Mesenchymal stem cell (in vitro differentiated cells and primary cell): Measurements from ENCODE around the gene EMCN.

Experiments used
- DNase-seq: peaks from one replicate; pipeline ENCODE4 v3.0.0-alpha.2; 2013
- H2AFZ ChIP-seq: one replicate; pipeline ENCODE4 v1.6.1; 2013; ENCODE audit warnings: low read depth, mild to moderate bottlenecking, control low read depth, inconsistent platforms, low read length, moderate library complexity
- H2AK5ac ChIP-seq: 2 replicates; pipeline ENCODE4 v1.6.1; 2013; ENCODE audit warnings: low read length, moderate library complexity, mild to moderate bottlenecking, inconsistent platforms; ENCODE audit not compliant: severe bottlenecking
- H2BK120ac ChIP-seq: one replicate; pipeline ENCODE4 v1.6.1; 2013; ENCODE audit warnings: low read depth, mild to moderate bottlenecking, inconsistent platforms, low read length, moderate library complexity
- H2BK12ac ChIP-seq, 2 experiments: one replicate each; pipeline ENCODE4 v1.6.1; 2013; ENCODE audit warnings: inconsistent platforms in 2 of 2, low read length in 2 of 2, mild to moderate bottlenecking in 2 of 2, moderate library complexity in 2 of 2, control low read depth in 1 of 2
- H2BK15ac ChIP-seq: one replicate; pipeline ENCODE4 v1.6.1; 2013; ENCODE audit warnings: mild to moderate bottlenecking, low read depth, inconsistent platforms; ENCODE audit not compliant: poor library complexity, severe bottlenecking
- H2BK5ac ChIP-seq: 2 replicates; pipeline ENCODE4 v1.6.1; 2013; ENCODE audit warnings: low read depth, mild to moderate bottlenecking, low read length, control low read depth, inconsistent platforms; ENCODE audit not compliant: poor library complexity, severe bottlenecking
- H3K14ac ChIP-seq, 2 experiments: one replicate each; pipeline ENCODE4 v1.6.1; 2013; ENCODE audit warnings: inconsistent platforms in 2 of 2, low read length in 2 of 2, control low read depth in 1 of 2, mild to moderate bottlenecking in 1 of 2, moderate library complexity in 1 of 2
- H3K18ac ChIP-seq, 2 experiments: one replicate each; pipeline ENCODE4 v1.6.1; 2013; ENCODE audit warnings: inconsistent platforms in 2 of 2, low read length in 2 of 2, control low read depth in 1 of 2, low read depth in 1 of 2, mild to moderate bottlenecking in 1 of 2
- H3K23ac ChIP-seq, 2 experiments: one replicate each; pipeline ENCODE4 v1.6.1; 2013; ENCODE audit warnings: inconsistent platforms in 2 of 2, low read length in 2 of 2, mild to moderate bottlenecking in 2 of 2, moderate library complexity in 2 of 2, control low read depth in 1 of 2
- H3K27ac ChIP-seq: 2 replicates; pipeline ENCODE4 v1.5.1; 2013; ENCODE audit warnings: mild to moderate bottlenecking, moderate library complexity, low read length, control low read depth, inconsistent platforms; ENCODE audit not compliant: poor library complexity, severe bottlenecking
- H3K27me3 ChIP-seq, 2 experiments: 2 replicates each; pipeline versions ENCODE4 v1.6.1 to v1.7.0; 2013; ENCODE audit warnings: low read length in 2 of 2, mild to moderate bottlenecking in 2 of 2, moderate library complexity in 2 of 2, control low read depth in 1 of 2, inconsistent platforms in 1 of 2; ENCODE audit not compliant: control insufficient read depth in 1 of 2, insufficient read depth in 1 of 2
- H3K36me3 ChIP-seq, 2 experiments: 2 replicates each; pipeline versions ENCODE4 v1.6.1 to v1.7.0; 2013; ENCODE audit warnings: low read length in 2 of 2, control low read depth in 1 of 2, inconsistent platforms in 1 of 2, low read depth in 1 of 2, mild to moderate bottlenecking in 1 of 2; ENCODE audit not compliant: insufficient read depth in 2 of 2, control insufficient read depth in 1 of 2
- H3K4ac ChIP-seq, 2 experiments: one replicate each; pipeline ENCODE4 v1.6.1; 2013; ENCODE audit warnings: inconsistent platforms in 2 of 2, low read length in 2 of 2, mild to moderate bottlenecking in 2 of 2, moderate library complexity in 2 of 2, control low read depth in 1 of 2, low read depth in 1 of 2
- H3K4me1 ChIP-seq: 2 replicates; pipeline ENCODE4 v1.6.1; 2013; ENCODE audit warnings: low read depth, low read length, control low read depth; ENCODE audit not compliant: control insufficient read depth, insufficient read depth
- H3K4me2 ChIP-seq: 2 replicates; pipeline ENCODE4 v1.6.1; 2013; ENCODE audit warnings: low read length, mild to moderate bottlenecking, inconsistent platforms; ENCODE audit not compliant: poor library complexity, severe bottlenecking
- H3K4me3 ChIP-seq, 2 experiments: 2 replicates each; pipeline versions ENCODE4 v1.5.1 to v1.7.0; 2013; ENCODE audit warnings: low read length in 2 of 2, mild to moderate bottlenecking in 2 of 2, control low read depth in 1 of 2, low read depth in 1 of 2; ENCODE audit not compliant: insufficient read depth in 1 of 2
- H3K79me1 ChIP-seq: replicated peaks from 2 replicates; pipeline ENCODE4 v1.6.1; 2013; ENCODE audit warnings: mild to moderate bottlenecking, control low read depth, low read length, inconsistent platforms; ENCODE audit not compliant: poor library complexity, severe bottlenecking
- H3K9ac ChIP-seq: 2 replicates; pipeline ENCODE4 v1.7.0; 2013; ENCODE audit warnings: mild to moderate bottlenecking, low read length, moderate library complexity
- H3K9me3 ChIP-seq: 2 replicates; pipeline ENCODE4 v1.7.0; 2013; ENCODE audit warnings: mild to moderate bottlenecking, low read length; ENCODE audit not compliant: control insufficient read depth
- H4K8ac ChIP-seq: one replicate; pipeline ENCODE4 v1.6.1; 2013; ENCODE audit warnings: inconsistent platforms, mild to moderate bottlenecking, low read length, moderate library complexity
- H4K91ac ChIP-seq: one replicate; pipeline ENCODE4 v1.6.1; 2013; ENCODE audit warnings: mild to moderate bottlenecking, low read length, inconsistent platforms
- WGBS: methylation state at CpG from one replicate; pipeline ENCODE4 v1.1.7; 2013; ENCODE audit warnings: mixed read lengths; 5-methylcytosine and 5-hydroxymethylcytosine counted together

The EMCN gene

DNA sequence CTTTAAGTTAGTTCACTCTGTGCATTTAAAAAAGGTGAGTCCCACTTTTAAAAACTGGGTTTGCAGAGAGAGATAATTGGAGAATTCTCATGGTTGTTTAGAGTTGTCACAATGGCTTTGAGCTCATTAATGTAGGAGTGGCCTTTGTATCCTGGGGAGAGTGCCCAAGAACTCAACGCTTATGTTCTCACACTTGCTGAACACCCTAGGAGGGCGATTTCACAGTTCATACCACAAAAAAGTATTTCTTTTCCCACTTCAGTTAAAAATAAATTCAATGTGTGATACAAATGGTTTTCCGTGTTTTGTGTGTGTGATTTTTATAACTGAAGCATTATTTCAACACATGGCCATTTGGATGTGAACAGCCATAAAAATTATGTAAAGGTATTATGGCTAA, 8.4 kb downstream of the EMCN start:
- H4K91ac ChIP-seq: no peak overlapping the region
- no peaks in the 10 kb centered on the region for H3K36me3 ChIP-seq
- H3K27ac ChIP-seq: no peak overlapping the region
- no peak overlapping the region for H3K4ac ChIP-seq
- H2BK120ac ChIP-seq: no peak overlapping the region
- H2AK5ac ChIP-seq: no peak overlapping the region
- no peak overlapping the region for H2BK12ac ChIP-seq
- H2BK15ac ChIP-seq: no peak overlapping the region
- no peak overlapping the region for H3K14ac ChIP-seq
- no peak for DNase-seq
- no peak overlapping the region for H3K23ac ChIP-seq
- H3K79me1 ChIP-seq: no peaks in the 10 kb centered on the region
- H3K4me2 ChIP-seq: no peak overlapping the region
- no peak overlapping the region for H2AFZ ChIP-seq
- H3K27me3 ChIP-seq: no peaks in the 10 kb centered on the region
- no peak overlapping the region for H2BK5ac ChIP-seq
- no peak overlapping the region for H3K4me3 ChIP-seq
- WGBS: no CpG with 5 or more reads among the region's 3 CpGs
- no peaks in the 10 kb centered on the region for H3K9me3 ChIP-seq
- H3K9ac ChIP-seq: no peak overlapping the region
- H3K4me1 ChIP-seq: peaks cover 4% of the 10 kb centered on the region
- no peak overlapping the region for H4K8ac ChIP-seq
- no peak overlapping the region for H3K18ac ChIP-seq

DNA sequence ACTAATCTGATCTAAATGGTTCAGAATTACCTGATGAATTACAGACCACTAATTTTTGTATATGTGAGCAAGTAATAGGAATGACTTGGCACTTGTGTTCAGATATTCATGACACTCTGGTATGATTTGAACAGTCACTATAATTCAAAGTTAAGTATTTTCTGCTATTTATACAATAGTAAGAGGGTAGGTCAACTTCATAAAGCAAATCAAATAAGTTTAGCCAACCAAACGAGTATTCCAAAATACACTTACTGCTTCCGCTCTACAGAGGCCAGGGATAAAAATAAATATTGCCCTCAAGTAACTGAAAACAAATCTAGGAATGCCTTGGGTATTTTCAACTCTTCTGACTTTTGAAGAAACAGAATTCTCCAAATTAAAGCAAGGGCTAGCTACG, 9.1 kb downstream of the EMCN start:
- Histone ChIP-seq H3K9ac (no peak overlapping the region), H2BK15ac (no peak overlapping the region), H2BK5ac (no peak overlapping the region), H3K9me3 (no peaks in the 10 kb centered on the region), H2BK12ac (no peak overlapping the region), H4K8ac (no peak overlapping the region), H3K23ac (no peak overlapping the region), H3K79me1 (no peaks in the 10 kb centered on the region), H3K18ac (no peak overlapping the region), H3K36me3 (no peaks in the 10 kb centered on the region), H4K91ac (no peak overlapping the region), H3K27ac (no peak overlapping the region), H2AK5ac (no peak overlapping the region), H3K4ac (no peak overlapping the region), H3K4me1 (peaks cover 4% of the 10 kb centered on the region), H2AFZ (no peak overlapping the region), H3K4me3 (no peak overlapping the region), H2BK120ac (no peak overlapping the region), H3K14ac (no peak overlapping the region), H3K27me3 (no peaks in the 10 kb centered on the region), H3K4me2 (no peak overlapping the region)
- 96% methylated on average over 2 of the region's 3 CpGs for WGBS
- DNase-seq: no peak

DNA sequence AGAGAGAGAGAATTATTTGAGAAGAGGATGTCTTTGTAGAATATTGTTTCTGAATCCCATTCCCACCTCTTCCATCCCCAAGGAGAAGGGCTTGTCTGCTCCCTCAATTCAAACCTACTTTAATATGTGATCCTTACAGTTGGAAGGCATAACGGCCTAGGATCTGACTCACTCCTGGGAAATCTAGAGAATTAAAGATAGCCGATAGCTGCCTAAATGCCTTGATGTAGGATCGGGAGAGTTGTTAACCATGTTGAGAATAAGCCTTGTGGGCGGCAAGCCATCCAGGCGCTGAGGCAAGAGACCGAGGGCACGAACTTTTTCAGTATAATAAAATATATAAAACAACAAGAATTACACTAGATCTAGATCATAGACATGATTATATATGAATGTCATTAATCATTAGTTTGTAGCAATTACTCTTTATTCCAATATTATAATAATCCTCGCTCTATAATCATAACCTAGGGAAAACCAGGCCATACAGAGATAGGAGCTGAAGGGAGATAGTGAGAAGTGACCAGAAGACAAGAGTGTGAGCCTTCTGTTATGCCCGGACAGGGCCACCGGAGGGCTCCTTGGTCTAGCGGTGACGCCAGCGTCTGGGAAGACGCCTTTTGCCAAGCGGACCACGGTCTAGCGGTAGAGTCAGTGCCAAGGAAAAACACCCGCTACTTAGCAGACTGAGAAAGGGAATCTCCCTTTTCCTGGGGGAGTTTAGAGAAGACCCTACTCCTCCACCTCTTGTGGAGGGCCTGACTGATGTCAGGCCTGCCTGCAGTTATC, 13.5 kb downstream of the EMCN start:
- no peak overlapping the region for H3K27ac ChIP-seq
- H2BK120ac ChIP-seq: no peak overlapping the region
- H2BK12ac ChIP-seq: no peak overlapping the region
- no peak overlapping the region for H2BK5ac ChIP-seq
- H3K9ac ChIP-seq: no peak overlapping the region
- H2BK15ac ChIP-seq: no peak overlapping the region
- no peak overlapping the region for H3K23ac ChIP-seq
- no peak overlapping the region for H2AK5ac ChIP-seq
- DNase-seq: no peak
- no peak overlapping the region for H3K14ac ChIP-seq
- no peak overlapping the region for H4K8ac ChIP-seq
- H3K36me3 ChIP-seq: no peaks in the 10 kb centered on the region
- no peaks in the 10 kb centered on the region for H3K9me3 ChIP-seq
- H3K79me1 ChIP-seq: no peaks in the 10 kb centered on the region
- no peak overlapping the region for H4K91ac ChIP-seq
- no peak overlapping the region for H3K4me3 ChIP-seq
- H3K4me1 ChIP-seq: peaks cover 1% of the 10 kb centered on the region
- H3K4me2 ChIP-seq: no peak overlapping the region
- peak overlapping the region in 1 of 2 experiments; percentile 15 for H3K4ac ChIP-seq
- WGBS: 77% methylated on average over 13 of the region's 18 CpGs
- no peak overlapping the region for H3K18ac ChIP-seq
- H2AFZ ChIP-seq: no peak overlapping the region
- no peaks in the 10 kb centered on the region for H3K27me3 ChIP-seq

DNA sequence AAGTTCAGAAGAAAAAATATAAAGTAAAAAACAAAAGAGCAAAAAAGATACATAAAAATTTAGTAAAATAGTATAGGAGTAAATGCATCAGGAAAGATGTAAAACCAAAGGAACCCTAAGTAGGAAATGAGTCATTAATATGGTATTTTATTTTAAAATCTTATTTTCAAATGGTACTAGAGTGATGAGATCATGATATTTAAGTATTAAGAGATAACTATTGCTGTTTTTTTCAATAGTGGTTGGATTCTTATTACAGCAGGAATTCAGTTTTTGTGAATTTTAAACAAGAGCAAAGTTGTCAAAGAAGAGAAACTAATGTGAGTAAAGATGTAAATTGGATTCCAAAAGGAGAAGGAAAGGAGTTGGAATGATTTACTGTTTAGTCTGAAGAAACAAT, 20.0 kb downstream of the EMCN start:
- Histone ChIP-seq H2BK120ac (no peak overlapping the region), H4K8ac (no peak overlapping the region), H2BK5ac (no peak overlapping the region), H3K4me1 (no peaks in the 10 kb centered on the region), H3K23ac (no peak overlapping the region), H3K79me1 (no peaks in the 10 kb centered on the region), H4K91ac (no peak overlapping the region), H3K27ac (no peak overlapping the region), H3K36me3 (no peaks in the 10 kb centered on the region), H3K18ac (no peak overlapping the region), H3K4me2 (no peak overlapping the region), H3K4me3 (no peak overlapping the region), H3K9me3 (no peaks in the 10 kb centered on the region), H3K9ac (no peak overlapping the region), H3K4ac (no peak overlapping the region), H2AK5ac (no peak overlapping the region), H3K27me3 (no peaks in the 10 kb centered on the region), H3K14ac (no peak overlapping the region), H2BK12ac (no peak overlapping the region), H2BK15ac (no peak overlapping the region), H2AFZ (no peak overlapping the region)
- no peak for DNase-seq
